Esophagus (tissue), 2 donors: ENCODE measurements around the gene MAK. TPM values are rescaled to one million over a fixed set of nuclear protein-coding genes. Genes with fewer than 3 reads are reported as not detected.
"Not testable (repeated sequence)": the region's sequence is repeated elsewhere in the genome, so short reads cannot be mapped to it uniquely, and the experiment has no call there.

ENCODE experiments used
- H3K27ac ChIP-seq, 2 donors: one replicate each; pipeline ENCODE4 v1.5.1; 2013; ENCODE audit warnings: low read depth in 2 of 2, mild to moderate bottlenecking in 2 of 2, inconsistent platforms in 1 of 2, low read length in 1 of 2, moderate library complexity in 1 of 2
- H3K27me3 ChIP-seq, 2 donors: one replicate each; pipeline ENCODE4 v1.6.1; 2013; ENCODE audit warnings: low read length in 2 of 2, control low read depth in 1 of 2, mild to moderate bottlenecking in 1 of 2; ENCODE audit not compliant: insufficient read depth in 2 of 2, control insufficient read depth in 1 of 2
- H3K36me3 ChIP-seq, 2 donors: one replicate each; pipeline ENCODE4 v1.6.1; 2013; ENCODE audit warnings: low read length in 1 of 2; ENCODE audit not compliant: control insufficient read depth in 2 of 2, insufficient read depth in 2 of 2
- H3K4me1 ChIP-seq, 2 donors: one replicate each; pipeline ENCODE4 v1.6.1; 2013; ENCODE audit warnings: low read length in 1 of 2; ENCODE audit not compliant: control insufficient read depth in 2 of 2, insufficient read depth in 2 of 2
- H3K4me3 ChIP-seq, 2 donors: one replicate each; pipeline ENCODE4 v1.5.1; 2013; ENCODE audit warnings: low read length in 2 of 2, mild to moderate bottlenecking in 2 of 2, low read depth in 1 of 2, moderate library complexity in 1 of 2
- H3K9me3 ChIP-seq, 2 donors: one replicate each; pipeline ENCODE4 v1.6.1; 2013; ENCODE audit warnings: mild to moderate bottlenecking in 2 of 2, low read depth in 1 of 2, low read length in 1 of 2, moderate library complexity in 1 of 2; ENCODE audit not compliant: control insufficient read depth in 2 of 2, insufficient read depth in 1 of 2
- WGBS, 2 donors: extraction: QIAGEN DNeasy Blood & Tissue Kit; methylation state at CpG; one replicate each; pipeline ENCODE4 v1.1.7; 2013; 5-methylcytosine and 5-hydroxymethylcytosine counted together
- polyA plus RNA-seq, 2 donors: library from polyadenylated mRNA; stranded (reverse); fragments of 200-250 nt; gene quantifications; one replicate each; pipeline ENCODE4 v1.2.3, GENCODE V29; 2013
- donor health status: healthy with polysubstance abuse.
- donor health status: Bipolar disorder and iron deficiency.

The MAK gene
- polyA plus RNA-seq, 2 donors = 0.02 to 0.04 TPM

DNA sequence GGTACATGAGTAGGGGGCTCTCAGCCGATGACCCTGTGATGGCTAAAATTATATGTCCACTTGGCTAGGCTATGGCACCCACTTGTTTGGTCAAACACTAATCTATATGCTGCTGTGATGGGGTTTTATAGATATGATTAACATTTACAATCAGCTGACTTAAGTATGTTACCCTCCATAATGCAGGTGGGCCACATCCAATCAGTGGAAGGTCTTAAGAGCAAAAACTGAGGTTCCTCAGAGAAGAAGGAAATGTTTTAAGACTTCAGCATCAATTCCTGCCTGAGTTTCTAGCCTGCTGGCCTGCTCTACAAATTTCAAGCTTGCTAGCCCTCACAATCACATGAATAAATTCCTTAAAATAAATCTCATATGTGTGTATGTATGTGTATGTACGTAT is 18.9 kb upstream of the MAK start:
- H3K9me3 ChIP-seq = peaks cover 0 to 3% of the 10 kb centered on the region in 2 donors
- H3K27ac ChIP-seq = no peak overlapping the region
- 88 to 93% methylated on average over 2 of the region's 2 CpGs for WGBS, 2 donors
- no peaks in the 10 kb centered on the region for H3K4me1 ChIP-seq
- no peak overlapping the region for H3K4me3 ChIP-seq
- H3K36me3 ChIP-seq = no peaks in the 10 kb centered on the region
- no peaks in the 10 kb centered on the region for H3K27me3 ChIP-seq

DNA sequence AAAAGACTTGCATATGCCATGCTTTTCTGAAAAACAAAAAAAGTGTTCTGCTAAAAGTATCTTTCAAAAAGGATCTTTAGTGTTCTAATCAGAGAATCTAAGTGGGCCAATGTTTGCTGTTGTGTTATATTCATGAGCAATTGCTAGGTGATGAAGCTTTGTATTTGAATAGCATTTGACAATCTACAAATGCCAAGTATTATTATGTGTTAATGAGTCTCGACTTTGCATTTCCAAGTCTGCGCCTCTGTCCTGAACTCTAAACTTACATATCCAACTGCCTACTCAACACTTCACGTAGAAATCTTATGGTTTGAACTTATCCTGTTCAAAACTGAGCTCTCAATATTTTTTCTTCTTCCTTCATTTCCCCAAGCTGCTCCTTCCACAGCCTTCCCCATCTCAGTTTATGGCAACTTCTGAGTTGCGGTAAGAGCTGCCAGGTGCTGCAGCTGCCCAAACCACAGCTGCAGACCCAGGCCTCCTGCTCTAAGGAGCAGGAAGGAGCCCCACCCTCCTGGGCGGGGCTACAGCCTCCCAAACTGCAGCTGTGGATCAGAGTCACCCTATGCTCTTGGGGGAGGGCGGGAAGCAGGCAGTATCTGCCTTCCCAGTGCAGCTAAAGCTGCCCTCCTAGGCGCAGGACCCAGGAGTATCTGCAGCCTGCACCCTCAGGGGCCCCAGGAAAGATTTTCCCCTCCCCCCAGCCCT is 16.7 kb upstream of the MAK start:
- Histone ChIP-seq H3K27me3 (no peaks in the 10 kb centered on the region), H3K36me3 (no peaks in the 10 kb centered on the region), H3K4me3 (no peak overlapping the region), H3K27ac (no peak overlapping the region), H3K9me3 (peaks cover 0 to 3% of the 10 kb centered on the region in 2 donors), H3K4me1 (no peaks in the 10 kb centered on the region)
- 75 to 83% methylated on average over 6 to 7 of the region's 7 CpGs for WGBS, 2 donors

DNA sequence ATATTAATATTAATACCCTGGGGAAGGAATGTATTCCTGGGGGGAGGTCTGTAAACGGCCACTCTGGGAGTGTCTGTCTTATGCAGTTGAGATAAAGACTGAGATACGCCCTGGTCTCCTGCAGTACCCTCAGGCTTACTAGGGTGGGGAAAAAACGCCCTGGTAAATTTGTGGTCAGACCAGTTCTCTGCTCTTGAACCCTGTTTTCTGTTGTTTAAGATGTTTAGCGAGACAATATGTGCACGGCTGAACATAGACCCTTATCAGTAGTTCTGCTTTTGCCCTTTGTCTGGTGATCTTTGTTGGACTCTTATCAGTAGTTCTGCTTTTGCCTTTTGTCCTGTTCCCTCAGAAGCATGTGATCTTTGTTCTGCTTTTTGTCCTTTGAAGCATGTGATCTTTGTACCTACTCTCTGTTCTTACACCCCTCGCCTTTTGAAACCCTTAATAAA is 15.5 kb upstream of the MAK start:
- not testable (repeated sequence) for H3K9me3 ChIP-seq, H3K4me1 ChIP-seq, H3K27ac ChIP-seq, H3K4me3 ChIP-seq, H3K27me3 ChIP-seq, H3K36me3 ChIP-seq
- 64 to 70% methylated on average over 6 of the region's 6 CpGs for WGBS, 2 donors

DNA sequence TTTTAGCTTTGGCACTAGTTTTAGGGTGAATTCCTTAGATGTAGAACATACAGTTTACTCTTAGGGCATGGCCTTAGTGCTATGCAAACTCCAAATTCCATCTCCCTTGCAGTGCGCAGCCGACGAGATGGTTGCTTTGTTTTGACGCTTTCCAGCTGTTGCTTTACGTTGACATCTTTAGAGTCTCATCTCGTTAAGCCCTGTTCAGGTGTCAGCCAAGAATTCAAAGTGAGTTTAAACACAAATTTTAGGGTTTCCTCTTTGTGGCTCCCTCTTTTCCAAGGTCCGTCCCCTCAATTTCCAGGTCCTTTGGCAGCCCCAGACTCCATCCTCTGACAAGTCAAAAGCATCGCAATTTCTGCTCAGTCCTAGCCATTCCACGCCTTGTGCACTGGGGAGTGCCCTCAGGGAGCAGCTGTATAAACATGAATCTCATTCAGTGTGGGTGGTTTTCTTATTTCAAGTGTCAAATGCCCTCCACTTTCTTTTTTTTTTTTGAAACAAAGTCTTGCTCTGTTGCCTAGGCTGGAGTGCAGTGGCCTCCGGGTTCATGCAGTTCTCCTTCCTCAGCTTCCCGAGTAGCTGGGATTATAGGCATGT is 14.1 kb upstream of the MAK start:
- peaks cover 0 to 3% of the 10 kb centered on the region in 2 donors for H3K9me3 ChIP-seq
- no peak overlapping the region for H3K27ac ChIP-seq
- WGBS, 2 donors = 63 to 69% methylated on average over 11 of the region's 11 CpGs
- no peak overlapping the region for H3K4me3 ChIP-seq
- H3K27me3 ChIP-seq = no peaks in the 10 kb centered on the region
- no peaks in the 10 kb centered on the region for H3K36me3 ChIP-seq
- no peaks in the 10 kb centered on the region for H3K4me1 ChIP-seq

DNA sequence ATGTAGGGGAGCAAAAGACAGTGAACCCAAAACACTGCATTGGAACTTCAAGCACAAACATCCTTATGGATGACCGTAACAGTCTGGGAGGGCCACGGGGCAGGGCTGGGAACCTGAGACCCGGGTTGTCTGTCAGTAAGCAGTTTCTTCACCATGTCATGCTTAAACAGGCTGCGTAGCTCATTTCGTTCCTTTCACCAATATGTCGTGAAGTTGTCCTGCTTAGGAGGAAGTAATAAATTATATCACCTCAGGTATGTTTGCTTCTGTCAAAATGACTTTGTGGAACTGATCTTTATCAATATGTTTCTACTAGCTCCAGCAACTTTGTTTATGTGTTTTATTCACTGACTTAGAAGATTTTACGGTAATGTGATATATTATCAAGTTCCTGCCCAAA is 12.4 kb upstream of the MAK start:
- no peaks in the 10 kb centered on the region for H3K4me1 ChIP-seq
- H3K4me3 ChIP-seq = no peak overlapping the region
- H3K36me3 ChIP-seq = no peaks in the 10 kb centered on the region
- H3K27ac ChIP-seq = no peak overlapping the region
- no peaks in the 10 kb centered on the region for H3K27me3 ChIP-seq
- 58 to 63% methylated on average over 7 of the region's 7 CpGs for WGBS, 2 donors
- H3K9me3 ChIP-seq = peaks cover 0 to 3% of the 10 kb centered on the region in 2 donors

DNA sequence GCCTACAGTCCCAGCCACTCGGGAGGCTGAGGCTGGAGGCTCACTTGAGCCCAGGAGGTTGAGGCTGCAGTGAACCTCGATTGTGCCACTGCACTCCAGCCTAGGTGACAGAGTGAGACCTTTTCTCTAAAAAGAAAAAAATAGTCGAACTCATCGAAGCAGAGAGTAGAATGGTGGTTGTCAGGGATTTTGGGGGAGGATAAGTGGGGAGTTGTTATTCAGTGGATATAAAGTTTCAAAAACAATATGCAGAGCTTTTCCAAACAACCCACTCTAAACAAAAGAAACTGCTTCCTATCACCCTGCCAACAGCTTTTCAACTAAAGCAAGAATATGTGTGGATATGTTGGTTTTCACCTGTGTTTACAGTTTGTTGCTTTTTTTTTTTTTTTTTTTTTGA is 11.6 kb upstream of the MAK start:
- Histone ChIP-seq H3K4me3 (no peak overlapping the region), H3K36me3 (no peaks in the 10 kb centered on the region), H3K27ac (no peak overlapping the region), H3K4me1 (no peaks in the 10 kb centered on the region), H3K9me3 (peaks cover 0 to 3% of the 10 kb centered on the region in 2 donors), H3K27me3 (no peaks in the 10 kb centered on the region)
- WGBS, 2 donors = 84 to 88% methylated on average over 4 of the region's 4 CpGs

DNA sequence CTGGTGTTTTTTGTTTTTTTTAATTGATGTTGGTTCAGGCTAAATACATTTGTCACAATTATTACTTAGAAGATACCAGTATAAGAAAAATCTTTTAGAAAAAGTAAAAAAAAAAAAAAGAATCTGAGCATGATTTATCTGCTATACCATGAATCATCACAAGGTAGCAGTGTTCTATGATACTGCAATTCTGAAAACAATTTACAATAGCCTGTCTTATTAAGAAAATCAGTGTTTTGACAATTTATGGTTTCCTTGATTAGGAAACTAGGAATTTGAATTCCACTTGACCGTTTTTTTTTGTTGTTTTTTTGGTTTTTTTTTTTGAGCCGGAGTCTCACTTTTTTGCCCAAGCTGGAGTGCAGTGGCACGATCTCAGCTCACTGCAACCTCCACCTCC is 9.3 kb upstream of the MAK start:
- WGBS, 2 donors = 78 to 88% methylated on average over 3 of the region's 3 CpGs
- Histone ChIP-seq H3K27me3 (no peaks in the 10 kb centered on the region), H3K36me3 (no peaks in the 10 kb centered on the region), H3K4me1 (no peaks in the 10 kb centered on the region), H3K9me3 (peaks cover 0 to 3% of the 10 kb centered on the region in 2 donors), H3K4me3 (no peak overlapping the region), H3K27ac (no peak overlapping the region)

DNA sequence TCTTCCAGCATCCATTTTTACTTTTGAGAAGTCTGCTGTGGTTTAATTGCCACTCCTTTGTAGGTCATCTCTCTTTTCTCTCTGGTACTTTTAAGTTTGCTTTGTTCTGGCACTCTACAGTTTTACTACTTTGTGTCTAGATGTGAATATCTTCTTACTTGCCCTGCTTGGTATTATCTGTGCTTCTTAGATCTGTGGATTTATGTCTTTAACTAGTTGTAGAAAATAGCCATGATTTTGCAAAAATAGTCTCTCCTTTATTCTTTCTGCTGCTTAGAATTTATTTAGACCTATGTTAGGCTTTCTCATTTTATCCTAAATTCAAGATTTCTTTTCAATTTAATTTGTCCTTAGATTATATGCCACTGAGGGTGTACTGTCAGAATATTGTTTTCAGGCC is 5.2 kb upstream of the MAK start:
- Histone ChIP-seq H3K4me1 (no peaks in the 10 kb centered on the region), H3K27ac (no peak overlapping the region), H3K9me3 (no peaks in the 10 kb centered on the region), H3K36me3 (no peaks in the 10 kb centered on the region), H3K27me3 (no peaks in the 10 kb centered on the region), H3K4me3 (no peak overlapping the region)

DNA sequence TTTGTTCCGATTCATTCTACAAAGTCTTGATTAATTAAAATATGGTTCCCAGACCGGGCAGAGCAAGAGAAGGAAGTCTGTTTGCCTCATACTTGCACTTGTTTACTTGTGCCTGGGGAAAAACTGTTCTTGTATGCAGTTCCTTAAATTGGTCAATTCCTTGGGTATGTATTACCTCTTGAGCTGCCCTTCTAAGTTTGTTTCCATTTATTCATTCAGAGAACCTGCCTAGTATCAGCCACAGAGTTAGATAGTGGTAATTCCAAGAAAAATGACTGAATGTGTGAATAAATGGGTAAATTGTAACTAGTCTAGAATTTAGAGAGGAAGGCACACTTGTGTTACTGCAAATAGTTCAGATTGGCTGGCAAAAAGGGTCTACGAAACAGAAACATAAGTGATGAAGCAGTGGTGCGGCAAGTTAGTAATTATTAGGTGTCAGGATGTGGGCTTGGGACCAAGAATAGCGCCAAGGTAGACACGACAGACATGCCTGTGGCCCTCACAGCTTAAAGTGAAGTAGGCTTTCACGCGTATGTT is 525 bp upstream of the MAK start:
- Histone ChIP-seq H3K4me3 (peak overlapping the region; percentile 55 to 57), H3K36me3 (no peaks in the 10 kb centered on the region), H3K9me3 (no peaks in the 10 kb centered on the region), H3K27ac (no peak overlapping the region), H3K27me3 (no peaks in the 10 kb centered on the region), H3K4me1 (no peaks in the 10 kb centered on the region)
- 53 to 57% methylated on average over 8 of the region's 8 CpGs for WGBS, 2 donors

DNA sequence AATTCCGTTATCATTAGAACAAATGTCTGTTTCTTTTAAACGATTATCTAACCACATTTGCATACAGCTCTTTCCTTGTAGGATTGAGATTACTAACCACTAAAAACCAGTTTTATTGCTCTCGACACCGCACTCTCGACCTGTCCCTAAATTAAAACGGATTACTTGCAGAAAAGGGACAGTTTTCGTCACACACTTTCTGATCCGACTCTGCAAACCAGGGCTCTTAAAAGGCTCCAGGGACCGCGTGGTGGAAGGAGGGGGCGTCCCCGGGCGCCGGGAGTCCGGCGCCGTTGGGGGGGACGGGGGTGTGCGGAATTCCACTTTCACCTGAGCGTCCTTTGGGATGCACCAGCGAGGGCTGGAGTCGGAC is 731 bp downstream of the MAK start:
- no peaks in the 10 kb centered on the region for H3K9me3 ChIP-seq
- no peaks in the 10 kb centered on the region for H3K4me1 ChIP-seq
- 0 to 1% methylated on average over 22 of the region's 22 CpGs for WGBS, 2 donors
- no peaks in the 10 kb centered on the region for H3K27me3 ChIP-seq
- no peaks in the 10 kb centered on the region for H3K36me3 ChIP-seq
- H3K4me3 ChIP-seq = peak overlapping the region; percentile 55 to 57
- H3K27ac ChIP-seq = no peak overlapping the region
